Vagina (tissue), 2 donors: Measurements from ENCODE around the gene DNAH2.

Source experiments
- CTCF ChIP-seq, 3 experiments: fragments of 450-650 bp in 2 of 3; fragments of 200-600 bp in 1 of 3; sonication (generic) in 1 of 3; IDR thresholded peaks; one replicate each; pipeline ENCODE4 v1.5.1; 2017 to 2019; ENCODE audit warnings: antibody characterized with exemption in 3 of 3, mild to moderate bottlenecking in 2 of 3, moderate library complexity in 2 of 3
- POLR2A ChIP-seq, 2 donors: fragments of 450-650 bp; IDR thresholded peaks; one replicate each; pipeline ENCODE4 v1.6.1; 2017; ENCODE audit warnings: antibody characterized with exemption in 2 of 2, mild to moderate bottlenecking in 2 of 2, moderate library complexity in 2 of 2
- POLR2AphosphoS5 ChIP-seq, 2 donors: sonication (generic); formaldehyde crosslinking; IDR thresholded peaks; one replicate each; pipeline ENCODE4 v1.9.0; 2017; ENCODE audit warnings: antibody characterized with exemption in 2 of 2, mild to moderate bottlenecking in 2 of 2, low read depth in 1 of 2; ENCODE audit not compliant: insufficient read depth in 1 of 2

- TF ChIP-seq POLR2AphosphoS5 (IDR thresholded peaks at IDR 0.05; ENCODE audit: insufficient read depth in 1 of 2, low read depth in 1 of 2) (no peak), POLR2A (IDR thresholded peaks at IDR 0.05) (no peak), CTCF (IDR thresholded peaks at IDR 0.05) (no peak)
Observed at GRCh38 chr17:7695586-7695985, 22.0 kb upstream of the DNAH2 start.
